Activated T-cell treated with anti-CD3 and anti-CD28 coated beads, Interleukin-2, amount 50 U/mL, for 4 hours (primary cell): ENCODE data around the gene NCAPG2. TPM values are rescaled to one million over a fixed set of nuclear protein-coding genes. Genes with fewer than 3 reads are reported as not detected.
A peak's percentile ranks its signal among the peaks of the same experiment; 100 is the strongest.

Experiments
- ATAC-seq, 2 donors: fragments of 200-7000 bp; cut with Tn5 transposase; one replicate each; pipeline ENCODE4 v1.10.0; 2021
- DNase-seq: peaks from one replicate; pipeline ENCODE4 v3.0.0-alpha.2; 2020
- H3K27me3 Mint-ChIP-seq: one replicate; pipeline ENCODE4 v1.8.0; 2021; ENCODE audit warnings: low read depth, mixed read lengths
- H3K36me3 Mint-ChIP-seq: one replicate; pipeline ENCODE4 v1.8.0; 2022; ENCODE audit warnings: mixed read lengths; ENCODE audit not compliant: insufficient read depth
- H3K4me1 Mint-ChIP-seq: one replicate; pipeline ENCODE4 v1.8.0; 2021; ENCODE audit warnings: low read depth, mixed read lengths
- H3K4me3 Mint-ChIP-seq: one replicate; pipeline ENCODE4 v1.8.0; 2021; ENCODE audit warnings: mild to moderate bottlenecking, moderate library complexity, mixed read lengths
- H3K9me3 Mint-ChIP-seq: one replicate; pipeline ENCODE4 v1.8.0; 2021; ENCODE audit warnings: mixed read lengths
- total RNA-seq, 3 donors: library from RNA; stranded (reverse); gene quantifications; one replicate each; pipeline ENCODE4 v1.2.1, GENCODE V29; 2021

NCAPG2 gene
- total RNA-seq, 3 donors from 2014 or later, result 19.7 to 26.2 (median 20.7) TPM

- H3K4me3 Mint-ChIP-seq, result no peak overlapping the region
- no peaks in the 10 kb centered on the region for H3K9me3 Mint-ChIP-seq
- H3K27me3 Mint-ChIP-seq, result no peaks in the 10 kb centered on the region
- peaks cover 16% of the 10 kb centered on the region for H3K4me1 Mint-ChIP-seq
- no peak for DNase-seq
- H3K36me3 Mint-ChIP-seq, result peaks cover 24% of the 10 kb centered on the region
- no peak for ATAC-seq
Measured at GRCh38 chr7:158657189-158657746, 47.3 kb downstream of the NCAPG2 start.

GRCh38 chr7:158655931-158656441 is 48.6 kb downstream of the NCAPG2 start:
- Mint-ChIP-seq H3K27me3 (no peaks in the 10 kb centered on the region), H3K4me1 (peaks cover 16% of the 10 kb centered on the region), H3K9me3 (no peaks in the 10 kb centered on the region), H3K36me3 (peaks cover 24% of the 10 kb centered on the region), H3K4me3 (no peak overlapping the region)
- ATAC-seq, result peak; percentile 95
- DNase-seq, result no peak

- no peak overlapping the region for H3K4me3 Mint-ChIP-seq
- H3K36me3 Mint-ChIP-seq, result peaks cover 22% of the 10 kb centered on the region
- no peaks in the 10 kb centered on the region for H3K9me3 Mint-ChIP-seq
- DNase-seq (no peak), ATAC-seq (no peak)
- H3K27me3 Mint-ChIP-seq, result no peaks in the 10 kb centered on the region
- peaks cover 16% of the 10 kb centered on the region for H3K4me1 Mint-ChIP-seq
Measured at GRCh38 chr7:158655507-158655906, 49.1 kb downstream of the NCAPG2 start.

GRCh38 chr7:158651968-158652565 is 52.5 kb downstream of the NCAPG2 start:
- H3K27me3 Mint-ChIP-seq, result no peaks in the 10 kb centered on the region
- no peak overlapping the region for H3K4me3 Mint-ChIP-seq
- DNase-seq, result no peak
- H3K4me1 Mint-ChIP-seq, result peaks cover 14% of the 10 kb centered on the region
- H3K36me3 Mint-ChIP-seq, result peaks cover 25% of the 10 kb centered on the region
- H3K9me3 Mint-ChIP-seq, result no peaks in the 10 kb centered on the region
- ATAC-seq, result no peak

GRCh38 chr7:158650821-158651225 is 53.8 kb downstream of the NCAPG2 start:
- ATAC-seq, result peak; percentile 48 to 80
- H3K4me3 Mint-ChIP-seq, result no peak overlapping the region

GRCh38 chr7:158649279-158649678 is 55.3 kb downstream of the NCAPG2 start:
- H3K27me3 Mint-ChIP-seq, result no peaks in the 10 kb centered on the region
- no peaks in the 10 kb centered on the region for H3K9me3 Mint-ChIP-seq
- H3K4me3 Mint-ChIP-seq, result no peak overlapping the region
- no peaks in the 10 kb centered on the region for H3K4me1 Mint-ChIP-seq
- no peak for ATAC-seq
- no peak for DNase-seq
- H3K36me3 Mint-ChIP-seq, result peaks cover 16% of the 10 kb centered on the region

More at GRCh38 chr7:158650821-158651225, 53.8 kb downstream of the NCAPG2 start:
- peaks cover 6% of the 10 kb centered on the region for H3K4me1 Mint-ChIP-seq
- H3K36me3 Mint-ChIP-seq, result peaks cover 16% of the 10 kb centered on the region
- no peaks in the 10 kb centered on the region for H3K9me3 Mint-ChIP-seq
- no peaks in the 10 kb centered on the region for H3K27me3 Mint-ChIP-seq
- DNase-seq, result no peak

GRCh38 chr7:158648787-158649186 is 55.8 kb downstream of the NCAPG2 start:
- no peak overlapping the region for H3K4me3 Mint-ChIP-seq
- DNase-seq (no peak), ATAC-seq (no peak)
- H3K9me3 Mint-ChIP-seq, result no peaks in the 10 kb centered on the region
- H3K36me3 Mint-ChIP-seq, result peaks cover 20% of the 10 kb centered on the region
- no peaks in the 10 kb centered on the region for H3K27me3 Mint-ChIP-seq
- no peaks in the 10 kb centered on the region for H3K4me1 Mint-ChIP-seq

GRCh38 chr7:158648168-158648567 is 56.4 kb downstream of the NCAPG2 start:
- no peaks in the 10 kb centered on the region for H3K27me3 Mint-ChIP-seq
- no peaks in the 10 kb centered on the region for H3K4me1 Mint-ChIP-seq
- H3K36me3 Mint-ChIP-seq, result peaks cover 20% of the 10 kb centered on the region
- H3K9me3 Mint-ChIP-seq, result no peaks in the 10 kb centered on the region
- no peak for ATAC-seq
- DNase-seq, result no peak
- no peak overlapping the region for H3K4me3 Mint-ChIP-seq

- Mint-ChIP-seq H3K27me3 (no peaks in the 10 kb centered on the region), H3K9me3 (no peaks in the 10 kb centered on the region), H3K36me3 (peaks cover 22% of the 10 kb centered on the region), H3K4me3 (no peak overlapping the region), H3K4me1 (no peaks in the 10 kb centered on the region)
- ATAC-seq (no peak), DNase-seq (no peak)
Measured at GRCh38 chr7:158647475-158647792, 57.2 kb downstream of the NCAPG2 start.

- Mint-ChIP-seq H3K4me3 (no peak overlapping the region), H3K4me1 (no peaks in the 10 kb centered on the region), H3K27me3 (no peaks in the 10 kb centered on the region), H3K36me3 (peaks cover 22% of the 10 kb centered on the region), H3K9me3 (no peaks in the 10 kb centered on the region)
- DNase-seq (no peak), ATAC-seq (no peak)
Measured at GRCh38 chr7:158646766-158647474, 57.7 kb downstream of the NCAPG2 start.

GRCh38 chr7:158645842-158646241 is 58.8 kb downstream of the NCAPG2 start:
- H3K4me3 Mint-ChIP-seq, result no peak overlapping the region
- ATAC-seq, result no peak
- H3K9me3 Mint-ChIP-seq, result no peaks in the 10 kb centered on the region
- H3K36me3 Mint-ChIP-seq, result peaks cover 27% of the 10 kb centered on the region
- no peaks in the 10 kb centered on the region for H3K4me1 Mint-ChIP-seq
- no peak for DNase-seq
- no peaks in the 10 kb centered on the region for H3K27me3 Mint-ChIP-seq

- no peaks in the 10 kb centered on the region for H3K4me1 Mint-ChIP-seq
- peaks cover 34% of the 10 kb centered on the region for H3K36me3 Mint-ChIP-seq
- H3K9me3 Mint-ChIP-seq, result no peaks in the 10 kb centered on the region
- no peak overlapping the region for H3K4me3 Mint-ChIP-seq
- DNase-seq (no peak), ATAC-seq (no peak)
- H3K27me3 Mint-ChIP-seq, result no peaks in the 10 kb centered on the region
Measured at GRCh38 chr7:158642149-158642548, 62.5 kb downstream of the NCAPG2 start.

GRCh38 chr7:158638001-158638400 is 66.6 kb downstream of the NCAPG2 start:
- H3K36me3 Mint-ChIP-seq, result peaks cover 20% of the 10 kb centered on the region

GRCh38 chr7:158633055-158633956 is 71.3 kb downstream of the NCAPG2 start:
- Mint-ChIP-seq H3K36me3 (peaks cover 12% of the 10 kb centered on the region), H3K4me3 (no peak overlapping the region), H3K9me3 (no peaks in the 10 kb centered on the region), H3K4me1 (no peaks in the 10 kb centered on the region), H3K27me3 (no peaks in the 10 kb centered on the region)
- ATAC-seq (no peak), DNase-seq (no peak)

More at GRCh38 chr7:158638001-158638400, 66.6 kb downstream of the NCAPG2 start:
- H3K4me3 Mint-ChIP-seq, result no peak overlapping the region
- DNase-seq, result no peak
- no peaks in the 10 kb centered on the region for H3K9me3 Mint-ChIP-seq
- no peaks in the 10 kb centered on the region for H3K27me3 Mint-ChIP-seq
- ATAC-seq, result no peak
- H3K4me1 Mint-ChIP-seq, result no peaks in the 10 kb centered on the region
